Natural killer cell (primary cell): ENCODE data around the gene DMPK. TPM values are rescaled to one million over a fixed set of nuclear protein-coding genes. Genes with fewer than 3 reads are reported as not detected.

Source experiments
- ATAC-seq, 3 donors: fragments of 150-1000 bp in 2 of 3; fragments of 200-7000 bp in 1 of 3; cut with Tn5 transposase; 1 replicate in 1 of 3; 2 replicates in 2 of 3; pipeline ENCODE4 v1.10.0; 2021; ENCODE audit warnings: mild to moderate bottlenecking in 2 of 3, moderate library complexity in 2 of 3
- DNase-seq, 2 donors: peaks; one replicate each; pipeline versions ENCODE4 v3.0.0 to v3.0.0-alpha.2; 2013 to 2021; ENCODE audit warnings: mixed read lengths in 1 of 2
- H3K27ac ChIP-seq: one replicate; pipeline ENCODE4 v1.5.1; 2013; ENCODE audit warnings: mild to moderate bottlenecking, low read length
- H3K27me3 ChIP-seq: one replicate; pipeline ENCODE4 v1.6.1; 2013; ENCODE audit warnings: low read length; ENCODE audit not compliant: control insufficient read depth, insufficient read depth
- H3K36me3 ChIP-seq: one replicate; pipeline ENCODE4 v1.6.1; 2013; ENCODE audit warnings: low read length; ENCODE audit not compliant: control insufficient read depth, insufficient read depth
- H3K4me1 ChIP-seq: one replicate; pipeline ENCODE4 v1.6.1; 2013; ENCODE audit warnings: low read length; ENCODE audit not compliant: control insufficient read depth, insufficient read depth
- H3K4me3 ChIP-seq: one replicate; pipeline ENCODE4 v1.5.1; 2013; ENCODE audit warnings: low read length
- H3K9me3 ChIP-seq: one replicate; pipeline ENCODE4 v1.6.1; 2013; ENCODE audit warnings: low read length; ENCODE audit not compliant: control insufficient read depth, insufficient read depth
- H3K27ac Mint-ChIP-seq, 2 donors: one replicate each; pipeline ENCODE4 v1.8.0; 2022; ENCODE audit warnings: mild to moderate bottlenecking in 2 of 2, mixed read lengths in 2 of 2, moderate library complexity in 1 of 2
- H3K27me3 Mint-ChIP-seq, 2 donors: one replicate each; pipeline ENCODE4 v1.8.0; 2022; ENCODE audit warnings: low read depth in 2 of 2, mixed read lengths in 2 of 2
- H3K36me3 Mint-ChIP-seq: one replicate; pipeline ENCODE4 v1.8.0; 2022; ENCODE audit warnings: mixed read lengths
- H3K4me1 Mint-ChIP-seq, 2 donors: one replicate each; pipeline ENCODE4 v1.8.0; 2022; ENCODE audit warnings: mixed read lengths in 2 of 2
- H3K4me3 Mint-ChIP-seq: one replicate; pipeline ENCODE4 v1.8.0; 2022; ENCODE audit warnings: mild to moderate bottlenecking, moderate library complexity, mixed read lengths
- H3K9me3 Mint-ChIP-seq, 2 donors: one replicate each; pipeline ENCODE4 v1.8.0; 2022; ENCODE audit warnings: mixed read lengths in 2 of 2
- CTCF ChIP-seq: fragments of 200-600 bp; IDR thresholded peaks from one replicate; pipeline ENCODE4 v1.8.0; 2022; ENCODE audit warnings: antibody characterized with exemption
- WGBS: methylation state at CpG from one replicate; pipeline ENCODE4 v1.1.7; 2013; ENCODE audit warnings: missing lambda C conversion rate; ENCODE audit not compliant: insufficient coverage; 5-methylcytosine and 5-hydroxymethylcytosine counted together
- intact Hi-C: fragments of 100-400 bp; cut with micrococcal nuclease; formaldehyde crosslinking; loops from one replicate; pipeline ENCODE4 v1.14.2; 2022
- total RNA-seq, 4 donors: library from RNA; stranded (reverse); fragments of 120-200 nt in 1 of 4; gene quantifications; one replicate each; pipeline versions ENCODE4 v1.2.3 to v1.2.4, GENCODE V29; 2013 to 2022

The DMPK gene
- total RNA-seq, 3 donors from 2014 or later (not counting 1 experiment from before 2014, with no cell fraction given) = 48.1 to 67.5 (median 49.8) TPM

DNA sequence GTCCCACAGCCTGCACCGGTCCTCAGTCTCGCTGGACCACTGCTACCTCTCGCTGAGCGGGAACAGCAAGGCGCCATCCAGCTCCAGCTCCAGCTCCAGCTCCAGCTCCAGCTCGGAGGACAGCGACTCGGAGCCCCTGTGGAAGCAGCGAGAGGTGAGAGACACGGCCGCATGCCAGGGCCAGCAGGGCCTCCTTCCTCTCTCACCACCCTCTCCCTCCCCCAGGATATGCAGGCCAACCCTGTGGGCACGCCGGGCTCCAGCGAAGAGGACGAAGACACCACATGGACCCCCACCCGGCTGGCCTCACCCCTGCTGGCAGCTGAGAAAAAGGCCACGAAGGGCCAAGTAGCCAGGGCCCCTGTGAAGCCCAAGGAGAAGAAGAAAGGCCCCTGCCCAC, 20.6 kb downstream of the DMPK start:
- no peak for DNase-seq
- H3K4me3 Mint-ChIP-seq = no peak overlapping the region
- TF ChIP-seq CTCF = no peak
- Histone ChIP-seq H3K4me3 (no peak overlapping the region), H3K27me3 (peaks cover 6% of the 10 kb centered on the region), H3K9me3 (no peaks in the 10 kb centered on the region), H3K4me1 (no peaks in the 10 kb centered on the region), H3K27ac (no peak overlapping the region), H3K36me3 (no peaks in the 10 kb centered on the region)
- no peaks in the 10 kb centered on the region for H3K9me3 Mint-ChIP-seq
- no peaks in the 10 kb centered on the region for H3K36me3 Mint-ChIP-seq
- intact Hi-C loops = no loop called here
- H3K4me1 Mint-ChIP-seq = no peaks in the 10 kb centered on the region
- no peak overlapping the region for H3K27ac Mint-ChIP-seq
- WGBS = 83% methylated on average over 17 of the region's 17 CpGs
- ATAC-seq = no peak
- peaks cover 0 to 10% of the 10 kb centered on the region in 2 donors for H3K27me3 Mint-ChIP-seq

GRCh38 chr19:45758921-45759320, 23.4 kb downstream of the DMPK start:
- Histone ChIP-seq H3K27ac (no peak overlapping the region), H3K36me3 (no peaks in the 10 kb centered on the region), H3K4me3 (no peak overlapping the region), H3K27me3 (no peaks in the 10 kb centered on the region), H3K9me3 (no peaks in the 10 kb centered on the region), H3K4me1 (no peaks in the 10 kb centered on the region)
- H3K9me3 Mint-ChIP-seq = no peaks in the 10 kb centered on the region
- no peak for TF ChIP-seq CTCF
- ATAC-seq (no peak), DNase-seq (no peak)
- no peaks in the 10 kb centered on the region for H3K4me1 Mint-ChIP-seq
- WGBS = 88% methylated on average over 9 of the region's 9 CpGs
- peaks cover 0 to 3% of the 10 kb centered on the region in 2 donors for H3K27me3 Mint-ChIP-seq
- no peak overlapping the region for H3K27ac Mint-ChIP-seq
- intact Hi-C loops = no loop called here
- no peaks in the 10 kb centered on the region for H3K36me3 Mint-ChIP-seq
- no peak overlapping the region for H3K4me3 Mint-ChIP-seq

DNA sequence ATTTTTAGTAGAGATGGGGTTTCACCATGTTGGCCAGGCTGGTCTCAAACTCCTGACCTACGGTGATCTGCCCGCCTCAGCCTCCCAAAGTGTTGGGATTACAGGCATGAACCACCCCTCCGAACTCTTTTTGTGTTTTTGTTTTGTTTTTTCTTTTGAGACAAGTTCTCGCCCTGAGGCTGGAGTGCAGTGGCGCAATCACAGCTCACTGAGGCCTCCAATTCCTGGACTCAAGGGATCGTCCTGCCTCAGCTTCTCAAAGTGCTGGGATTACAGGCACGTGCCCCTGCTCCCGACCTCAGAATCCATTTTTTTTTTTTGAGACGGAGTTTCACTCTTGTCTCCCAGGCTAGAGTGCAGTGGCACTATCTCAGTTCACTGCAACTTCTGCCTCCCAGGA, 24.6 kb downstream of the DMPK start:
- H3K9me3 ChIP-seq = no peaks in the 10 kb centered on the region
- H3K4me3 ChIP-seq = no peak overlapping the region
- Mint-ChIP-seq H3K9me3 (no peaks in the 10 kb centered on the region), H3K36me3 (no peaks in the 10 kb centered on the region), H3K4me3 (no peak overlapping the region), H3K4me1 (no peaks in the 10 kb centered on the region), H3K27ac (no peak overlapping the region), H3K27me3 (peaks cover 0 to 3% of the 10 kb centered on the region in 2 donors)
- 89% methylated on average over 9 of the region's 9 CpGs for WGBS
- H3K36me3 ChIP-seq = no peaks in the 10 kb centered on the region
- no peak overlapping the region for H3K27ac ChIP-seq
- no peaks in the 10 kb centered on the region for H3K27me3 ChIP-seq
- DNase-seq = no peak
- H3K4me1 ChIP-seq = no peaks in the 10 kb centered on the region
- intact Hi-C loops = no loop called here
- ATAC-seq = no peak
- no peak for TF ChIP-seq CTCF

DNA sequence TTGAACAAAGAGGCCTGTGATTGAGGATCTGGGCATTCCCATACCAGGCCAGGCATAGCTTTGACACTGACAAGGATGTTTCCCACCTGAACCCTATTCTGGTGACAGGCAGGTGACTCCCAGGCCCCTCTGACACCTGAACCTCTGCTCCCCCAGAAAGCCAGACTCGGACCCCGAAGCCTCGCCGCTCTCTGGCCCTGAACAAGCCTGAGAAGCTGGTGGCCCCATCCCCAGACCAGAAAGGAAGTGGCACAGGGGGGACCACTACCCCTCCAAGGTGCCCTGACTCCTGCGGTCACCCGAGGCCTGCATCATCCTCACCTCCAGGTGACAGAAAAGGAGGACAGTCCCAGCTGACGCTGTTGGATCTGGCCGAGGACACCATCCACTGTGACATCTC, 28.0 kb downstream of the DMPK start:
- no peak overlapping the region for H3K27ac ChIP-seq
- no peak for ATAC-seq
- no peaks in the 10 kb centered on the region for H3K36me3 Mint-ChIP-seq
- no peak for DNase-seq
- no peaks in the 10 kb centered on the region for H3K4me1 ChIP-seq
- H3K9me3 Mint-ChIP-seq = no peaks in the 10 kb centered on the region
- H3K27ac Mint-ChIP-seq = no peak overlapping the region
- no peak overlapping the region for H3K4me3 ChIP-seq
- H3K27me3 ChIP-seq = no peaks in the 10 kb centered on the region
- intact Hi-C loops = no loop called here
- H3K36me3 ChIP-seq = no peaks in the 10 kb centered on the region
- no peaks in the 10 kb centered on the region for H3K9me3 ChIP-seq
- no peak overlapping the region for H3K4me3 Mint-ChIP-seq
- no peaks in the 10 kb centered on the region for H3K4me1 Mint-ChIP-seq
- H3K27me3 Mint-ChIP-seq = peaks cover 0 to under 1% of the 10 kb centered on the region in 2 donors
- TF ChIP-seq CTCF = no peak
- 86% methylated on average over 8 of the region's 8 CpGs for WGBS
